GM04503 (cell line): ENCODE measurements around the gene ETDC.
A peak's percentile ranks its signal among the peaks of the same experiment; 100 is the strongest.
"Not testable (repeated sequence)": the region's sequence is repeated elsewhere in the genome, so short reads cannot be mapped to it uniquely, and the experiment has no call there.

Experiments used
- DNase-seq: peaks from one replicate; pipeline ENCODE4 v3.0.0-alpha.2; 2012; ENCODE audit warnings: low read depth

The ETDC gene

GRCh38 chrX:135309430-135309923, at the start of gene ETDC:
Gene ETDC, plus strand, starts transcription at chrX:135309480. Its CDS starts 0 bp downstream, at chrX:135309480.
- DNase-seq = no peak

- not testable (repeated sequence) for DNase-seq
Measured at GRCh38 chrX:135260976-135261375, 48.3 kb upstream of the ETDC start.

- DNase-seq = not testable (repeated sequence)
Measured at GRCh38 chrX:135263376-135263775, 45.9 kb upstream of the ETDC start.

GRCh38 chrX:135264206-135264605, 45.1 kb upstream of the ETDC start:
- DNase-seq = no peak

GRCh38 chrX:135273162-135273561, 36.1 kb upstream of the ETDC start:
- DNase-seq = no peak

GRCh38 chrX:135275973-135276372, 33.3 kb upstream of the ETDC start:
- DNase-seq = no peak

- DNase-seq = no peak
Measured at GRCh38 chrX:135287266-135287823, 21.9 kb upstream of the ETDC start.

- no peak for DNase-seq
Measured at GRCh38 chrX:135295238-135295943, 13.9 kb upstream of the ETDC start.

GRCh38 chrX:135295944-135296305, 13.4 kb upstream of the ETDC start:
- DNase-seq = no peak

- no peak for DNase-seq
Measured at GRCh38 chrX:135302269-135302873, 6.9 kb upstream of the ETDC start.

- no peak for DNase-seq
Measured at GRCh38 chrX:135304741-135305140, 4.5 kb upstream of the ETDC start.

GRCh38 chrX:135307171-135307570, 2.1 kb upstream of the ETDC start:
- no peak for DNase-seq

GRCh38 chrX:135308345-135308855, 880 bp upstream of the ETDC start:
- DNase-seq = no peak

GRCh38 chrX:135315864-135316263, 6.6 kb downstream of the ETDC start:
- DNase-seq = no peak

GRCh38 chrX:135324463-135324862, 15.2 kb downstream of the ETDC start:
- no peak for DNase-seq

GRCh38 chrX:135325036-135325818, 15.9 kb downstream of the ETDC start:
- DNase-seq = not testable (repeated sequence)

GRCh38 chrX:135327299-135327698, 18.0 kb downstream of the ETDC start:
- peak; percentile 49 for DNase-seq

- DNase-seq = no peak
Measured at GRCh38 chrX:135328421-135329005, 19.2 kb downstream of the ETDC start.

GRCh38 chrX:135330706-135331105, 21.4 kb downstream of the ETDC start:
- DNase-seq = no peak

GRCh38 chrX:135331525-135331924, 22.2 kb downstream of the ETDC start:
- no peak for DNase-seq

- DNase-seq = no peak
Measured at GRCh38 chrX:135340831-135341230, 31.6 kb downstream of the ETDC start.

GRCh38 chrX:135345107-135345589, 35.9 kb downstream of the ETDC start:
- peak; percentile 49 for DNase-seq
